ENCODE measurements around the gene SURF4. TPM values are rescaled to one million over a fixed set of nuclear protein-coding genes. Genes with fewer than 3 reads are reported as not detected.

SURF4 gene
- total and polyA plus RNA-seq, 2 donors (not counting 1 experiment from before 2014, with no cell fraction given): 34.7 to 43.8 TPM

DNA sequence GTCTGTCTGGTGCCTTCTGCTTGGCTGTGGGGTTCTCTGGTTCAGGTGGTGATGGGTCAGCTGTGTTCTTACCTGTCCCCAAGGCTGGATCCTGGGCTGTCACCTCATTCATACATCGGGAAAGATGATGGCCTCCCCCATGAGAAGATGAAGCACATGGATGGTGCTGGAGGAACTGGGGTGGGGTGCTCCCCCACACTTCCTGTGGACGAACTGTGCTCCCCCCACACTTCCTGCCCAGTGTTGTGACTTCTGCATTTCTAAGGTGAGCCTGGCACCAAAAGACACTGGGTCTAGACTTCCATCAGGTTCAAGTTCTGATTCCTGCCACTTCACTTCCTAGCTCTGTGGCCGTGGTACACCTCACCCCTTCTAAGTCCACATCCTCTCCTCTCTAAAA lies 35.6 kb downstream of the SURF4 start:
- ATAC-seq (ENCODE audit: low read depth) (no peak), DNase-seq (peak; percentile 59)
- Histone ChIP-seq H3K9me3 (ENCODE audit: control extremely low read depth in 1 of 3, control insufficient read depth in 2 of 3, insufficient read depth in 1 of 3, low read length in 2 of 3) (peaks cover 0 to 13% (median 3%) of the 10 kb centered on the region in 3 donors), H3K9ac (ENCODE audit: low read length) (peak overlapping the region; percentile 28), H3K4me3 (ENCODE audit: control extremely low read depth in 1 of 5, extremely low read depth in 1 of 5, insufficient read depth in 1 of 5, low read depth in 2 of 5, low read length in 4 of 5) (peak overlapping the region in 1 of 5 experiments; percentile 14), H4K20me1 (ENCODE audit: control insufficient read depth, insufficient read depth, low read length, poor library complexity, severe bottlenecking) (peaks cover 3% of the 10 kb centered on the region), H3K79me2 (ENCODE audit: control insufficient read depth, insufficient read depth, low read length) (peaks cover 26% of the 10 kb centered on the region), H3K4me2 (replicated peaks; ENCODE audit: low read depth, low read length, poor library complexity, severe bottlenecking) (peak overlapping the region; percentile 67), H2AFZ (ENCODE audit: insufficient read depth, low read depth, low read length, poor library complexity, severe bottlenecking) (peak overlapping the region; percentile 37), H3K36me3 (replicated peaks in 1 of 2; ENCODE audit: control extremely low read depth in 1 of 2, control insufficient read depth in 1 of 2, extremely low read depth in 1 of 2, insufficient read depth in 2 of 2, low read length in 1 of 2) (peaks cover 0 to 52% of the 10 kb centered on the region in 2 experiments), H3K4me1 (ENCODE audit: control insufficient read depth in 2 of 2, insufficient read depth in 2 of 2, low read length in 2 of 2) (peaks cover 31 to 57% of the 10 kb centered on the region in 2 donors), H3K27ac (ENCODE audit: low read length in 2 of 2) (peak overlapping the region; percentile 75), H3K27me3 (replicated peaks in 1 of 4; ENCODE audit: control extremely low read depth in 1 of 4, control insufficient read depth in 3 of 4, insufficient read depth in 4 of 4, low read length in 3 of 4) (no peaks in the 10 kb centered on the region)
- ChIA-PET CTCF (interaction anchor here (1.8 kb wide), 1 partner anchor 14 kb away, joined by 5 read pairs; no protein-coding TSS in a partner anchor), POLR2A (interaction anchor here (1.3 kb wide), 1 partner anchor 8 kb away, joined by 5 read pairs; the partner anchor contains the start of genes MED22 and RPL7A)
- peak overlapping the region; percentile 86 for H3K27ac Mint-ChIP-seq
- peak overlapping the region; percentile 70 for H3K4me3 Mint-ChIP-seq
- peaks cover 56% of the 10 kb centered on the region for H3K4me1 Mint-ChIP-seq
- TF ChIP-seq EZH2 (IDR thresholded peaks at IDR 0.05; ENCODE audit: borderline replicate concordance, insufficient read depth, low read depth, low read length, poor library complexity, severe bottlenecking): no peak
- TF ChIP-seq, protein P1, sequence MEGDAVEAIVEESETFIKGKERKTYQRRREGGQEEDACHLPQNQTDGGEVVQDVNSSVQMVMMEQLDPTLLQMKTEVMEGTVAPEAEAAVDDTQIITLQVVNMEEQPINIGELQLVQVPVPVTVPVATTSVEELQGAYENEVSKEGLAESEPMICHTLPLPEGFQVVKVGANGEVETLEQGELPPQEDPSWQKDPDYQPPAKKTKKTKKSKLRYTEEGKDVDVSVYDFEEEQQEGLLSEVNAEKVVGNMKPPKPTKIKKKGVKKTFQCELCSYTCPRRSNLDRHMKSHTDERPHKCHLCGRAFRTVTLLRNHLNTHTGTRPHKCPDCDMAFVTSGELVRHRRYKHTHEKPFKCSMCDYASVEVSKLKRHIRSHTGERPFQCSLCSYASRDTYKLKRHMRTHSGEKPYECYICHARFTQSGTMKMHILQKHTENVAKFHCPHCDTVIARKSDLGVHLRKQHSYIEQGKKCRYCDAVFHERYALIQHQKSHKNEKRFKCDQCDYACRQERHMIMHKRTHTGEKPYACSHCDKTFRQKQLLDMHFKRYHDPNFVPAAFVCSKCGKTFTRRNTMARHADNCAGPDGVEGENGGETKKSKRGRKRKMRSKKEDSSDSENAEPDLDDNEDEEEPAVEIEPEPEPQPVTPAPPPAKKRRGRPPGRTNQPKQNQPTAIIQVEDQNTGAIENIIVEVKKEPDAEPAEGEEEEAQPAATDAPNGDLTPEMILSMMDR (IDR thresholded peaks at IDR 0.05): no peak
- no peaks in the 10 kb centered on the region for H3K27me3 Mint-ChIP-seq
- no CpG with 5 or more reads among the region's 3 CpGs for WGBS (ENCODE audit: insufficient coverage)
- H3K9me3 Mint-ChIP-seq (ENCODE audit: insufficient read depth): no peaks in the 10 kb centered on the region
- intact Hi-C loops (cut with micrococcal nuclease): no loop called here

DNA sequence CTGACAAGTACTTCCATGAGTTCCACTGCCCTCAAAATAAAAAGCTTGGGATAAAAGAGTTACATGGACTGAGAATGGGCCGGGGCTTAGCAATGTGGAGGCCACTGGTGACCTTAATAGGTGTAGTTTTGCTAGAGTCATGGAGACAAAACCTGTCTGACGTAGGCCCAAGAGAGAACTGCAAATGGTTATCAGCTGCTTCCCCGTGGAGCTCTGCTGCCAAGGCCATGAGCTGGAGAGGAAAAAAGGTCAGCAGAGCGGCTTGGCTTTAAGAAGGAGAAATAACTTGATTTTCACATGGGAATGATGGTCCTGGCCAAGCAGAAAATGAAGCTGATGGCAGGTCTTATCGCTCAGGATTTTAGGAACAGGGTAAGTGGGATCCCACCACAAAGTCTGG lies 36.2 kb downstream of the SURF4 start:
- H3K4me3 ChIP-seq (ENCODE audit: control extremely low read depth in 1 of 5, extremely low read depth in 1 of 5, insufficient read depth in 1 of 5, low read depth in 2 of 5, low read length in 4 of 5): no peak overlapping the region
- 100% methylated on average over 5 of the region's 5 CpGs for WGBS (ENCODE audit: insufficient coverage)
- no peaks in the 10 kb centered on the region for H3K27me3 ChIP-seq (replicated peaks in 1 of 4; ENCODE audit: control extremely low read depth in 1 of 4, control insufficient read depth in 3 of 4, insufficient read depth in 4 of 4, low read length in 3 of 4)
- H2AFZ ChIP-seq (ENCODE audit: insufficient read depth, low read depth, low read length, poor library complexity, severe bottlenecking): no peak overlapping the region
- Mint-ChIP-seq H3K4me1 (peaks cover 59% of the 10 kb centered on the region), H3K27me3 (no peaks in the 10 kb centered on the region), H3K4me3 (peak overlapping the region; percentile 57), H3K27ac (peak overlapping the region; percentile 85), H3K9me3 (ENCODE audit: insufficient read depth) (no peaks in the 10 kb centered on the region)
- no peak for DNase-seq
- no peak overlapping the region for H3K9ac ChIP-seq (ENCODE audit: low read length)
- ChIA-PET CTCF (interaction anchor here (1.8 kb wide), 1 partner anchor 14 kb away, joined by 5 read pairs; no protein-coding TSS in a partner anchor), POLR2A (interaction anchor here (1.3 kb wide), 1 partner anchor 9 kb away, joined by 5 read pairs; the partner anchor contains the start of genes MED22 and RPL7A)
- peak overlapping the region; percentile 67 for H3K4me2 ChIP-seq (replicated peaks; ENCODE audit: low read depth, low read length, poor library complexity, severe bottlenecking)
- peaks cover 37 to 63% of the 10 kb centered on the region in 2 donors for H3K4me1 ChIP-seq (ENCODE audit: control insufficient read depth in 2 of 2, insufficient read depth in 2 of 2, low read length in 2 of 2)
- peaks cover 0 to 48% of the 10 kb centered on the region in 2 experiments for H3K36me3 ChIP-seq (replicated peaks in 1 of 2; ENCODE audit: control extremely low read depth in 1 of 2, control insufficient read depth in 1 of 2, extremely low read depth in 1 of 2, insufficient read depth in 2 of 2, low read length in 1 of 2)
- no peak for ATAC-seq (ENCODE audit: low read depth)
- H4K20me1 ChIP-seq (ENCODE audit: control insufficient read depth, insufficient read depth, low read length, poor library complexity, severe bottlenecking): peaks cover 9% of the 10 kb centered on the region
- peaks cover 29% of the 10 kb centered on the region for H3K79me2 ChIP-seq (ENCODE audit: control insufficient read depth, insufficient read depth, low read length)
- peaks cover 0 to 13% (median 3%) of the 10 kb centered on the region in 3 donors for H3K9me3 ChIP-seq (ENCODE audit: control extremely low read depth in 1 of 3, control insufficient read depth in 2 of 3, insufficient read depth in 1 of 3, low read length in 2 of 3)
- intact Hi-C loops (cut with micrococcal nuclease): no loop called here
- H3K27ac ChIP-seq (ENCODE audit: low read length in 2 of 2): peak overlapping the region; percentile 75
- TF ChIP-seq, protein P1 (IDR thresholded peaks at IDR 0.05): no peak
- no peak for TF ChIP-seq EZH2 (IDR thresholded peaks at IDR 0.05; ENCODE audit: borderline replicate concordance, insufficient read depth, low read depth, low read length, poor library complexity, severe bottlenecking)
